Lung (tissue), 12 donors: ENCODE data around the gene C3orf33. TPM values are rescaled to one million over a fixed set of nuclear protein-coding genes. Genes with fewer than 3 reads are reported as not detected.

Source experiments
- ATAC-seq: fragments of 200-7000 bp; cut with Tn5 transposase; one replicate; pipeline ENCODE4 v1.9.1; 2020; ENCODE audit warnings: moderate number of reproducible peaks; ENCODE audit not compliant: insufficient read depth, low FRiP score
- DNase-seq, 3 donors: peaks; one replicate each; pipeline ENCODE4 v3.0.0-alpha.2; 2013 to 2017
- H3K27ac ChIP-seq, 2 donors: one replicate each; pipeline ENCODE4 v1.5.1; 2013; ENCODE audit warnings: mild to moderate bottlenecking in 2 of 2, moderate library complexity in 2 of 2, control low read depth in 1 of 2, inconsistent platforms in 1 of 2, low read depth in 1 of 2, low read length in 1 of 2
- H3K27me3 ChIP-seq, 3 donors: one replicate each; pipeline ENCODE4 v1.5.1; 2013; ENCODE audit warnings: low read length in 2 of 3; ENCODE audit not compliant: control insufficient read depth in 3 of 3, insufficient read depth in 3 of 3
- H3K36me3 ChIP-seq, 4 donors: one replicate each; pipeline ENCODE4 v1.5.1; 2013; ENCODE audit warnings: low read length in 4 of 4, mild to moderate bottlenecking in 1 of 4, moderate library complexity in 1 of 4; ENCODE audit not compliant: control insufficient read depth in 4 of 4, insufficient read depth in 4 of 4
- H3K4me1 ChIP-seq, 5 donors: one replicate each; pipeline ENCODE4 v1.5.1; 2013; ENCODE audit warnings: low read length in 5 of 5, mild to moderate bottlenecking in 2 of 5, moderate library complexity in 1 of 5; ENCODE audit not compliant: control insufficient read depth in 5 of 5, insufficient read depth in 5 of 5
- H3K4me3 ChIP-seq: one replicate; pipeline ENCODE4 v1.5.1; 2013; ENCODE audit warnings: mild to moderate bottlenecking, control low read depth, moderate library complexity
- H3K9ac ChIP-seq, 2 donors: one replicate each; pipeline ENCODE4 v1.5.1; 2013; ENCODE audit warnings: low read length in 2 of 2, control low read depth in 1 of 2; ENCODE audit not compliant: insufficient read depth in 1 of 2
- H3K9me3 ChIP-seq, 4 donors: one replicate each; pipeline ENCODE4 v1.5.1; 2013; ENCODE audit warnings: low read length in 3 of 4, mild to moderate bottlenecking in 1 of 4, moderate library complexity in 1 of 4; ENCODE audit not compliant: control insufficient read depth in 4 of 4, insufficient read depth in 3 of 4
- CTCF ChIP-seq: IDR thresholded peaks from 2 replicates; pipeline ENCODE4 v1.5.1; 2012; ENCODE audit warnings: mild to moderate bottlenecking; ENCODE audit errors: control extremely low read depth, extremely low read depth
- WGBS, 2 donors: extraction: QIAGEN DNeasy Blood & Tissue Kit; methylation state at CpG; one replicate each; pipeline ENCODE4 v1.1.7; 2013; 5-methylcytosine and 5-hydroxymethylcytosine counted together
- polyA plus RNA-seq, 2 donors: library from polyadenylated mRNA; stranded (reverse); fragments of 200-250 nt; gene quantifications; one replicate each; pipeline ENCODE4 v1.2.1, GENCODE V29; 2013
- total RNA-seq, 2 donors: library from RNA; depleted of rRNA in 1 of 2; stranded (reverse); fragments of >200 nt in 1 of 2; gene quantifications; one replicate each; pipeline ENCODE4 v1.2.1, GENCODE V29; 2014 to 2021
- donor health status: control.
- donor health status: control.
- donor health status: Bipolar disorder and iron deficiency.
- donor health status: healthy.
- donor health status: DM: yes; HTN: yes; CAD: no.

Gene C3orf33
- total and polyA plus RNA-seq, 4 donors: 2.3 to 4.9 (median 2.6) TPM

- Histone ChIP-seq H3K4me3 (no peak overlapping the region), H3K27me3 (no peaks in the 10 kb centered on the region), H3K36me3 (peaks cover 2 to 7% (median 4%) of the 10 kb centered on the region in 4 donors), H3K9me3 (peaks cover 0 to 7% (median 0%) of the 10 kb centered on the region in 4 donors), H3K4me1 (no peaks in the 10 kb centered on the region), H3K27ac (no peak overlapping the region), H3K9ac (no peak overlapping the region)
- ATAC-seq (no peak), DNase-seq (no peak)
- 84 to 89% methylated on average over 1 of the region's 1 CpG for WGBS, 2 donors
- TF ChIP-seq CTCF: no peak
Observed at GRCh38 chr3:155766206-155766605, 39.9 kb downstream of the C3orf33 start.

- Histone ChIP-seq H3K27me3 (no peaks in the 10 kb centered on the region), H3K4me1 (peaks cover 0 to 4% (median 0%) of the 10 kb centered on the region in 5 donors), H3K36me3 (peaks cover 0 to 4% (median 2%) of the 10 kb centered on the region in 4 donors), H3K27ac (no peak overlapping the region), H3K9me3 (no peaks in the 10 kb centered on the region), H3K4me3 (no peak overlapping the region), H3K9ac (no peak overlapping the region)
- TF ChIP-seq CTCF: no peak
- WGBS, 2 donors: 78 to 86% methylated on average over 3 of the region's 3 CpGs
- no peak for DNase-seq
- no peak for ATAC-seq
Observed at GRCh38 chr3:155763870-155764463, 42.1 kb downstream of the C3orf33 start.

DNA sequence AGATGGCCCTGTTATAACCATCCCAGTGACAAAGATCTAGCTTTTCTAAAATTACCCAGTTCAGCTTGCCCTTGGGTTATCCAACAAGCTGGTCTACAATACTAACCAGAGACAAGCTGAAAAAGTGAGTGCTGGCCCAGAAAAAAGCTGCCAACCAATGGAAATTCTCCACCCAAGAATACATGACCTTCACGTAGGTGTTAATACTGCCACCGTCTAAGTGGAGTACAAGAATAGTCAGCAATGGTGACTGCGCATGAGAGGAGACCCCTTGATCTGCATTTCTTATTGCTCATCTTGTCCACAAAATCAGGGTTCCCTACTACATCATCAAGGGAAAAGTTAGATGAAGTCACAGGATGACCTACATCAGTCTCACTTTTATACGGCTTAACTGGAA lies 45.4 kb downstream of the C3orf33 start:
- Histone ChIP-seq H3K9ac (no peak overlapping the region), H3K36me3 (peaks cover 0 to 4% (median 0%) of the 10 kb centered on the region in 4 donors), H3K27me3 (no peaks in the 10 kb centered on the region), H3K4me1 (peaks cover 0 to 4% (median 0%) of the 10 kb centered on the region in 5 donors), H3K4me3 (no peak overlapping the region), H3K27ac (no peak overlapping the region), H3K9me3 (no peaks in the 10 kb centered on the region)
- whole genome bisulfite sequencing, 2 donors: 95% methylated on average over 4 of the region's 4 CpGs
- no peak for TF ChIP-seq CTCF
- DNase-seq (no peak), ATAC-seq (no peak)

DNA sequence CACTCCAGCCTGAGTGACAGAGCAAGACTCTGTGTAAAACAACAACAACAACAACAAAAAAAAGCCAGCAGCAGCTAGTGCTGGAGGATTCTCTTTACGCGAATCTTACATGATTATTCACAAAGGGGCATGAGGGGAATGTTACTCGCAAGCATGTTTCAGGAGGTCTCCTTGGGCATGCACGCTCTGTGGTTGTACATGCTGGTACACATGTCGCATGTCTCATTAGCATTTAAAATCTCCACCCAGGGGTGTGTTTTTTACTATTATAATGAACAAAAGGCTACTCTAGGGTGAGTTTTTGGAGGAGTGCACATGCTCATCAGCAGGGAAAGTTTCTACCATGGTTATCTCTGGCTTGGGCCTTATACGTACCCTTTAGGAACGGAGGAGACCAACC lies 48.5 kb downstream of the C3orf33 start:
- no peak for TF ChIP-seq CTCF
- no peaks in the 10 kb centered on the region for H3K9me3 ChIP-seq
- H3K4me3 ChIP-seq: no peak overlapping the region
- H3K27ac ChIP-seq: no peak overlapping the region
- WGBS, 2 donors: 90 to 91% methylated on average over 7 of the region's 7 CpGs
- peaks cover 0 to 4% (median 0%) of the 10 kb centered on the region in 5 donors for H3K4me1 ChIP-seq
- DNase-seq (no peak), ATAC-seq (no peak)
- H3K9ac ChIP-seq: no peak overlapping the region
- H3K36me3 ChIP-seq: peaks cover 0 to 4% (median 0%) of the 10 kb centered on the region in 4 donors
- no peaks in the 10 kb centered on the region for H3K27me3 ChIP-seq
